Retinal pigment epithelial cell (primary cell): ENCODE results near the gene IFI35.
"Not testable (repeated sequence)": the region's sequence is repeated elsewhere in the genome, so short reads cannot be mapped to it uniquely, and the experiment has no call there.

Source experiments
- DNase-seq: peaks from one replicate; pipeline ENCODE4 v3.0.0-alpha.2; 2010; ENCODE audit warnings: low read depth
- H3K4me3 ChIP-seq: 2 replicates; pipeline ENCODE4 v1.5.1; 2011; ENCODE audit warnings: mild to moderate bottlenecking, low read length, control low read depth, moderate library complexity
- CTCF ChIP-seq: conservative IDR thresholded peaks from 2 replicates; pipeline ENCODE4 v1.5.1; 2011; ENCODE audit warnings: low read depth, low read length, control low read depth, inconsistent platforms

IFI35 gene

GRCh38 chr17:43039646-43040045 is 33.1 kb downstream of the IFI35 start:
- no peak overlapping the region for H3K4me3 ChIP-seq
- no peak for TF ChIP-seq CTCF
- DNase-seq: no peak

- DNase-seq: no peak
- TF ChIP-seq CTCF: no peak
- no peak overlapping the region for H3K4me3 ChIP-seq
Measured at GRCh38 chr17:43040655-43041054, 34.1 kb downstream of the IFI35 start.

GRCh38 chr17:43042025-43042628 is 35.5 kb downstream of the IFI35 start:
- no peak overlapping the region for H3K4me3 ChIP-seq
- no peak for DNase-seq
- TF ChIP-seq CTCF: no peak

- no peak overlapping the region for H3K4me3 ChIP-seq
- TF ChIP-seq CTCF: no peak
- no peak for DNase-seq
Measured at GRCh38 chr17:43043307-43043706, 36.7 kb downstream of the IFI35 start.

GRCh38 chr17:43044024-43044423 is 37.4 kb downstream of the IFI35 start:
- DNase-seq: no peak
- TF ChIP-seq CTCF: no peak
- no peak overlapping the region for H3K4me3 ChIP-seq

GRCh38 chr17:43051969-43052368 is 45.4 kb downstream of the IFI35 start:
- TF ChIP-seq CTCF: no peak
- DNase-seq: no peak
- H3K4me3 ChIP-seq: no peak overlapping the region

GRCh38 chr17:43053008-43053407 is 46.4 kb downstream of the IFI35 start:
- not testable (repeated sequence) for H3K4me3 ChIP-seq, DNase-seq

GRCh38 chr17:43056051-43056450 is 49.5 kb downstream of the IFI35 start:
- TF ChIP-seq CTCF: no peak
- DNase-seq: no peak
- H3K4me3 ChIP-seq: no peak overlapping the region
